Measurements from ENCODE around the gene TMEM108.

TMEM108 gene

GRCh38 chr3:133394561-133395311 lies 356.5 kb downstream of the TMEM108 start:
- DNase-seq, result no peak

- DNase-seq, result no peak
Observed at GRCh38 chr3:133396906-133397305, 358.7 kb downstream of the TMEM108 start.

GRCh38 chr3:133400006-133400515 lies 361.9 kb downstream of the TMEM108 start, which contains the start of gene BFSP2:
Gene BFSP2 (plus strand): TSS chr3:133400056. CDS start chr3:133400084, 28 bp downstream.
- no peak for DNase-seq

- DNase-seq, result no peak
Observed at GRCh38 chr3:133401374-133402135, 363.4 kb downstream of the TMEM108 start.

GRCh38 chr3:133404920-133405319 lies 366.7 kb downstream of the TMEM108 start:
- DNase-seq, result no peak

GRCh38 chr3:133408366-133408765 lies 370.2 kb downstream of the TMEM108 start:
- no peak for DNase-seq

- no peak for DNase-seq
Observed at GRCh38 chr3:133408961-133409360, 370.8 kb downstream of the TMEM108 start.

- no peak for DNase-seq
Observed at GRCh38 chr3:133410191-133410892, 372.2 kb downstream of the TMEM108 start.

GRCh38 chr3:133412183-133413132 lies 374.3 kb downstream of the TMEM108 start:
- DNase-seq, result no peak

- DNase-seq, result no peak
Observed at GRCh38 chr3:133413161-133414020, 375.2 kb downstream of the TMEM108 start.

GRCh38 chr3:133414021-133414392 lies 375.8 kb downstream of the TMEM108 start:
- no peak for DNase-seq

GRCh38 chr3:133418361-133418760 lies 380.2 kb downstream of the TMEM108 start:
- DNase-seq, result no peak

- no peak for DNase-seq
Observed at GRCh38 chr3:133419151-133419909, 381.1 kb downstream of the TMEM108 start.

- DNase-seq, result no peak
Observed at GRCh38 chr3:133424937-133425869, 387.0 kb downstream of the TMEM108 start.

GRCh38 chr3:133425898-133426297 lies 387.7 kb downstream of the TMEM108 start:
- no peak for DNase-seq

- DNase-seq, result no peak
Observed at GRCh38 chr3:133426721-133427120, 388.5 kb downstream of the TMEM108 start.

GRCh38 chr3:133428552-133428951 lies 390.4 kb downstream of the TMEM108 start:
- DNase-seq, result no peak

- no peak for DNase-seq
Observed at GRCh38 chr3:133429063-133429462, 390.9 kb downstream of the TMEM108 start.

- DNase-seq, result no peak
Observed at GRCh38 chr3:133439563-133439962, 401.4 kb downstream of the TMEM108 start.
